ENCODE results near the gene SPEM1. TPM values are rescaled to one million over a fixed set of nuclear protein-coding genes. Genes with fewer than 3 reads are reported as not detected.

SPEM1 gene
- total and polyA plus RNA-seq, 2 donors (not counting 1 experiment from before 2014, with no cell fraction given) = not detected

- H3K9me3 Mint-ChIP-seq (ENCODE audit: insufficient read depth) = no peaks in the 10 kb centered on the region
- Histone ChIP-seq H3K4me2 (replicated peaks; ENCODE audit: low read depth, low read length, poor library complexity, severe bottlenecking) (peak overlapping the region; percentile 75), H3K27ac (ENCODE audit: low read length in 2 of 2) (peak overlapping the region in 1 of 2 donors; percentile 83), H3K9ac (ENCODE audit: low read length) (peak overlapping the region; percentile 88), H3K4me1 (ENCODE audit: control insufficient read depth in 2 of 2, insufficient read depth in 2 of 2, low read length in 2 of 2) (peaks cover 12 to 16% of the 10 kb centered on the region in 2 donors), H3K4me3 (ENCODE audit: control extremely low read depth in 1 of 5, extremely low read depth in 1 of 5, insufficient read depth in 1 of 5, low read depth in 2 of 5, low read length in 4 of 5) (peak overlapping the region in 4 of 5 experiments; percentile 75 to 84 (median 82)), H2AFZ (ENCODE audit: insufficient read depth, low read depth, low read length, poor library complexity, severe bottlenecking) (peak overlapping the region; percentile 91), H3K9me3 (ENCODE audit: control extremely low read depth in 1 of 3, control insufficient read depth in 2 of 3, insufficient read depth in 1 of 3, low read length in 2 of 3) (no peaks in the 10 kb centered on the region), H3K27me3 (replicated peaks in 1 of 4; ENCODE audit: control extremely low read depth in 1 of 4, control insufficient read depth in 3 of 4, insufficient read depth in 4 of 4, low read length in 3 of 4) (no peaks in the 10 kb centered on the region), H3K79me2 (ENCODE audit: control insufficient read depth, insufficient read depth, low read length) (peaks cover 10% of the 10 kb centered on the region), H4K20me1 (ENCODE audit: control insufficient read depth, insufficient read depth, low read length, poor library complexity, severe bottlenecking) (no peaks in the 10 kb centered on the region), H3K36me3 (replicated peaks in 1 of 2; ENCODE audit: control extremely low read depth in 1 of 2, control insufficient read depth in 1 of 2, extremely low read depth in 1 of 2, insufficient read depth in 2 of 2, low read length in 1 of 2) (peaks cover 0 to 37% of the 10 kb centered on the region in 2 experiments)
- peak overlapping the region; percentile 89 for H3K4me3 Mint-ChIP-seq
- peaks cover 12% of the 10 kb centered on the region for H3K4me1 Mint-ChIP-seq
- peak overlapping the region; percentile 73 for H3K27ac Mint-ChIP-seq
- ChIA-PET POLR2A (no interaction called here), CTCF (interaction anchor here (1.4 to 3.2 kb wide), 2 partner anchors 37 to 44 kb away, joined by 4 to 13 read pairs; partner anchors contain the start of gene TMEM95)
- intact Hi-C loops (cut with micrococcal nuclease) = no loop called here
- TF ChIP-seq CTCF (IDR thresholded peaks at IDR 0.05) (no peak), EZH2 (IDR thresholded peaks at IDR 0.05; ENCODE audit: borderline replicate concordance, insufficient read depth, low read depth, low read length, poor library complexity, severe bottlenecking) (no peak)
- no peaks in the 10 kb centered on the region for H3K27me3 Mint-ChIP-seq
- WGBS (ENCODE audit: insufficient coverage) = 92% methylated on average over 24 of the region's 42 CpGs
- DNase-seq (peak; percentile 6), ATAC-seq (ENCODE audit: low read depth) (no peak)
Measured at GRCh38 chr17:7392696-7393612, 27.2 kb upstream of the SPEM1 start.

All from B cell (primary cell).